OCI-LY3 (cell line): ENCODE measurements around the gene ZFP28.

ENCODE experiments used
- H2AFZ ChIP-seq: fragments of 200-600, 300-600 bp; shearing (Covaris generic); 2 replicates; pipeline ENCODE4 v1.6.0; 2014; ENCODE audit warnings: antibody characterized with exemption, low read depth, low read length
- H3K27ac ChIP-seq: fragments of 200-600, 300-600 bp; sonication (generic); 2 replicates; pipeline ENCODE4 v1.5.1; 2014; ENCODE audit warnings: mild to moderate bottlenecking, low read length, moderate library complexity, mixed read lengths
- H3K27me3 ChIP-seq: fragments of 200-600, 300-600 bp; sonication (generic); 2 replicates; pipeline ENCODE4 v1.6.1; 2014; ENCODE audit warnings: low read depth, low read length, mixed read lengths
- H3K36me3 ChIP-seq: fragments of 200-600, 300-600 bp; sonication (generic); replicated peaks from 2 replicates; pipeline ENCODE3; 2014; ENCODE audit warnings: low read depth, low read length, mixed read lengths
- H3K4me1 ChIP-seq: fragments of 300-600, 200-600 bp; sonication (generic); 2 replicates; pipeline ENCODE4 v1.6.1; 2014; ENCODE audit warnings: low read length, mixed read lengths
- H3K4me2 ChIP-seq: fragments of 200-600, 300-600 bp; sonication (generic); 2 replicates; pipeline ENCODE4 v1.6.1; 2014; ENCODE audit warnings: low read length, mixed read lengths
- H3K4me3 ChIP-seq: fragments of 300-600, 200-600 bp; sonication (generic); 2 replicates; pipeline ENCODE4 v1.5.1; 2014; ENCODE audit warnings: antibody characterized with exemption, mild to moderate bottlenecking, low read length, moderate library complexity
- H3K79me2 ChIP-seq: fragments of 300-600, 200-600 bp; shearing (Covaris generic); 2 replicates; pipeline ENCODE4 v1.6.1; 2014; ENCODE audit warnings: mild to moderate bottlenecking, low read length, mixed read lengths
- H3K9ac ChIP-seq: fragments of 300-600, 200-600 bp; shearing (Covaris generic); 2 replicates; pipeline ENCODE4 v1.6.0; 2014; ENCODE audit warnings: mild to moderate bottlenecking, low read length, moderate library complexity
- H3K9me3 ChIP-seq: fragments of 200-600, 300-600 bp; shearing (Covaris generic); 2 replicates; pipeline ENCODE4 v1.6.1; 2014; ENCODE audit warnings: low read length, mixed read lengths; ENCODE audit not compliant: insufficient read depth
- H4K20me1 ChIP-seq: fragments of 200-600, 300-600 bp; sonication (generic); 2 replicates; pipeline ENCODE4 v1.6.1; 2016; ENCODE audit warnings: low read length, mixed read lengths; ENCODE audit not compliant: insufficient read depth
- EZH2phosphoT487 ChIP-seq: fragments of 200-600 bp; shearing (Covaris generic); IDR thresholded peaks from 2 replicates; pipeline ENCODE4 v1.6.1; 2018; ENCODE audit warnings: antibody characterized with exemption, mixed run types, low read depth
- TF ChIP-seq, protein P1 (sequence below): fragments of 200-600, 300-600 bp; sonication (generic); IDR thresholded peaks from 2 replicates; pipeline ENCODE4 v1.5.1; 2014; ENCODE audit warnings: antibody characterized with exemption, low read length, low read depth

ZFP28 gene

GRCh38 chr19:56566904-56567273, 28.1 kb downstream of the ZFP28 start:
- Histone ChIP-seq H2AFZ (no peak overlapping the region), H3K9me3 (peaks cover 16% of the 10 kb centered on the region), H3K27me3 (no peaks in the 10 kb centered on the region), H3K4me2 (no peak overlapping the region), H3K9ac (no peak overlapping the region), H3K36me3 (no peaks in the 10 kb centered on the region), H3K79me2 (no peaks in the 10 kb centered on the region), H3K4me1 (no peaks in the 10 kb centered on the region), H3K4me3 (no peak overlapping the region), H3K27ac (no peak overlapping the region), H4K20me1 (no peaks in the 10 kb centered on the region)
- no peak for TF ChIP-seq EZH2phosphoT487
- TF ChIP-seq, protein P1, sequence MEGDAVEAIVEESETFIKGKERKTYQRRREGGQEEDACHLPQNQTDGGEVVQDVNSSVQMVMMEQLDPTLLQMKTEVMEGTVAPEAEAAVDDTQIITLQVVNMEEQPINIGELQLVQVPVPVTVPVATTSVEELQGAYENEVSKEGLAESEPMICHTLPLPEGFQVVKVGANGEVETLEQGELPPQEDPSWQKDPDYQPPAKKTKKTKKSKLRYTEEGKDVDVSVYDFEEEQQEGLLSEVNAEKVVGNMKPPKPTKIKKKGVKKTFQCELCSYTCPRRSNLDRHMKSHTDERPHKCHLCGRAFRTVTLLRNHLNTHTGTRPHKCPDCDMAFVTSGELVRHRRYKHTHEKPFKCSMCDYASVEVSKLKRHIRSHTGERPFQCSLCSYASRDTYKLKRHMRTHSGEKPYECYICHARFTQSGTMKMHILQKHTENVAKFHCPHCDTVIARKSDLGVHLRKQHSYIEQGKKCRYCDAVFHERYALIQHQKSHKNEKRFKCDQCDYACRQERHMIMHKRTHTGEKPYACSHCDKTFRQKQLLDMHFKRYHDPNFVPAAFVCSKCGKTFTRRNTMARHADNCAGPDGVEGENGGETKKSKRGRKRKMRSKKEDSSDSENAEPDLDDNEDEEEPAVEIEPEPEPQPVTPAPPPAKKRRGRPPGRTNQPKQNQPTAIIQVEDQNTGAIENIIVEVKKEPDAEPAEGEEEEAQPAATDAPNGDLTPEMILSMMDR = no peak

DNA sequence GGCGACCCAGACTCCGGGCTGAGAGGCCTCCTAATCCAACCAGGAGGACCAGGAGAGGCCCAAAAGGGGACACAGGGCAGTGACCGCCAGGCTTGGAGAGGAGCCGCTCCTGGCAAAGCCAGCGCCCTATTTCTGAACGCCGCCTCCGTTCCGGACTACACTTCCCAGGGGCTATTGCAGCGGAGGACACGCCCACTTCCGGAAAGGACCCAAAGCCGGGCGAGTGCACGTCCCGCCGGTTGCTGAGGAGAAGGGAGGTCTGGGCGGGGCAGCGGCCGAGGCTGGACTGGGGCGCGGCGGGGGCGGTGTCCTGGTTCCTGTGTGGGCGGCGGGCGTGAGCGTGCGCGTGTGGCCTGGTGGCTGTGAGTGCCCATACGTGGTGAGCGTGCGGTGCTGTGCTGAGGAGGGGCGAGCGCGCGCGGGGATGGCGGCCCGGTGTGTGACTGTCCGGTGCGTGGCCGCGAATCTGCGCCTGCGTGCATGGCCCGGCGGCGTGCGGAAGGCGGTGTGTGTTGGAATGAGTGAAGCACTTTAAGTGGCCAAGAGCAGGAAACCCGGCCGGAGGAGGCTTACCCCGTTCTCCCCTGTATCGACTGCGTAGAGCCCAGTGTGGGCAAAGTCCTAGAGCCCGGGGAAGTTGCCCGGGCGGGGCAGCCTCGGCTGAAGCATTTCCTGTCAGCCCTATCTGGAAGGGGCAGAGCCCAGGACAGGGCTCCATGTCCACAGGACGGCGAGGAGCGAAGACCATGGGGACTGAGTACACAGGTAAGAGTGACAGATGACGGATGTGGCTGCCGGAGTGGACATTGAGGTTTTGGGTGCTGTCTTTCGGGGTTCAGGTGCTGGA, 28.7 kb downstream of the ZFP28 start, which contains the start of gene ZNF470:
Gene ZNF470 (plus strand): TSS at position 195 of the 847 bp plus-strand sequence. CDS start 2,844 bp downstream, outside the sequence.
- Histone ChIP-seq H4K20me1 (no peaks in the 10 kb centered on the region), H3K36me3 (no peaks in the 10 kb centered on the region), H3K27ac (no peak within 1 kb of the TSS), H3K9me3 (peaks cover 17% of the 10 kb centered on the region), H3K27me3 (no peaks in the 10 kb centered on the region), H3K4me1 (no peaks in the 10 kb centered on the region), H3K9ac (no peak within 1 kb of the TSS), H3K79me2 (no peaks in the 10 kb centered on the region), H3K4me3 (no peak within 1 kb of the TSS), H3K4me2 (no peak within 1 kb of the TSS), H2AFZ (no peak within 1 kb of the TSS)
- no peak for TF ChIP-seq EZH2phosphoT487
- TF ChIP-seq, protein P1 = no peak

DNA sequence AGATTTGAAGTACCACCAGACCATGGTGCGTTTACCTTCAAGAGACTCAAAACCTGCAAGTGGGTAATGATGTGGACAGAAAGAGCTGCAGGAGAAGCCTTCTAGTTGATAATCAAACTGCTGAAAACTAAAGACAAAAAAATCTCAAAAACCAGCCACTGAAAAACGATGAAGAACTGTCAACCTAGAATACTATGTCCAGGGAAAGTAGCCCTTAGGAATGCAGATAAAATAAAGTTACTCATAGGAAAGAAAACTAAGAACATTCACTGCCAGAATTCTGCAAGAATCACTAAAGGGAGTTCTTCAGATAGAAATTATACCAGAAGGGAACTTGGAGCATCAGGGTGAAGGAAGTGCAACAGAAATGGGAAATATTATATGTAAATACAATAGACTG, 33.8 kb downstream of the ZFP28 start:
- peaks cover 42% of the 10 kb centered on the region for H3K9me3 ChIP-seq
- no peaks in the 10 kb centered on the region for H3K27me3 ChIP-seq
- H3K4me1 ChIP-seq = no peaks in the 10 kb centered on the region
- no peaks in the 10 kb centered on the region for H3K79me2 ChIP-seq
- no peak overlapping the region for H3K27ac ChIP-seq
- no peak overlapping the region for H2AFZ ChIP-seq
- H3K36me3 ChIP-seq = no peaks in the 10 kb centered on the region
- TF ChIP-seq EZH2phosphoT487 = no peak
- TF ChIP-seq, protein P1 = no peak
- no peaks in the 10 kb centered on the region for H4K20me1 ChIP-seq
- no peak overlapping the region for H3K9ac ChIP-seq
- H3K4me3 ChIP-seq = no peak overlapping the region
- H3K4me2 ChIP-seq = no peak overlapping the region

GRCh38 chr19:56573914-56574313, 35.2 kb downstream of the ZFP28 start:
- H3K79me2 ChIP-seq = no peaks in the 10 kb centered on the region
- no peak overlapping the region for H2AFZ ChIP-seq
- no peaks in the 10 kb centered on the region for H3K27me3 ChIP-seq
- no peak overlapping the region for H3K27ac ChIP-seq
- H3K4me2 ChIP-seq = no peak overlapping the region
- no peaks in the 10 kb centered on the region for H3K36me3 ChIP-seq
- H4K20me1 ChIP-seq = no peaks in the 10 kb centered on the region
- peaks cover 54% of the 10 kb centered on the region for H3K9me3 ChIP-seq
- TF ChIP-seq, protein P1 = no peak
- TF ChIP-seq EZH2phosphoT487 = no peak
- no peak overlapping the region for H3K4me3 ChIP-seq
- no peak overlapping the region for H3K9ac ChIP-seq
- no peaks in the 10 kb centered on the region for H3K4me1 ChIP-seq
